Measurements from ENCODE around the gene ZNF408. TPM values are rescaled to one million over a fixed set of nuclear protein-coding genes. Genes with fewer than 3 reads are reported as not detected.

Gene ZNF408
- total RNA-seq, 1 donor from 2014 or later, result 8.2 TPM

GRCh38 chr11:46661836-46662235 lies 39.0 kb upstream of the ZNF408 start:
- Histone ChIP-seq H3K4me3 (ENCODE audit: low read depth, low read length) (no peak overlapping the region), H3K27me3 (ENCODE audit: control insufficient read depth, insufficient read depth, low read length) (no peaks in the 10 kb centered on the region), H3K36me3 (ENCODE audit: control insufficient read depth, insufficient read depth, low read length) (peaks cover 14% of the 10 kb centered on the region)
- no peak for TF ChIP-seq CTCF (IDR thresholded peaks at IDR 0.05; ENCODE audit: insufficient read depth, low read length, severe bottlenecking)
- DNase-seq (ENCODE audit: low read depth) (no peak), FAIRE-seq (no peak)

GRCh38 chr11:46662366-46662765 lies 38.5 kb upstream of the ZNF408 start:
- no peak overlapping the region for H3K4me3 ChIP-seq (ENCODE audit: low read depth, low read length)
- FAIRE-seq (no peak), DNase-seq (ENCODE audit: low read depth) (no peak)
- no peaks in the 10 kb centered on the region for H3K27me3 ChIP-seq (ENCODE audit: control insufficient read depth, insufficient read depth, low read length)
- no peak for TF ChIP-seq CTCF (IDR thresholded peaks at IDR 0.05; ENCODE audit: insufficient read depth, low read length, severe bottlenecking)
- peaks cover 15% of the 10 kb centered on the region for H3K36me3 ChIP-seq (ENCODE audit: control insufficient read depth, insufficient read depth, low read length)

GRCh38 chr11:46663277-46663940 lies 37.4 kb upstream of the ZNF408 start:
- DNase-seq (ENCODE audit: low read depth), result no peak
- FAIRE-seq, result no peak
- no peaks in the 10 kb centered on the region for H3K27me3 ChIP-seq (ENCODE audit: control insufficient read depth, insufficient read depth, low read length)
- peaks cover 18% of the 10 kb centered on the region for H3K36me3 ChIP-seq (ENCODE audit: control insufficient read depth, insufficient read depth, low read length)
- TF ChIP-seq CTCF (IDR thresholded peaks at IDR 0.05; ENCODE audit: insufficient read depth, low read length, severe bottlenecking), result no peak
- H3K4me3 ChIP-seq (ENCODE audit: low read depth, low read length), result no peak overlapping the region

GRCh38 chr11:46664612-46665011 lies 36.2 kb upstream of the ZNF408 start:
- H3K27me3 ChIP-seq (ENCODE audit: control insufficient read depth, insufficient read depth, low read length), result no peaks in the 10 kb centered on the region
- H3K36me3 ChIP-seq (ENCODE audit: control insufficient read depth, insufficient read depth, low read length), result peaks cover 23% of the 10 kb centered on the region
- H3K4me3 ChIP-seq (ENCODE audit: low read depth, low read length), result no peak overlapping the region
- no peak for TF ChIP-seq CTCF (IDR thresholded peaks at IDR 0.05; ENCODE audit: insufficient read depth, low read length, severe bottlenecking)
- no peak for FAIRE-seq
- no peak for DNase-seq (ENCODE audit: low read depth)

GRCh38 chr11:46665356-46665755 lies 35.5 kb upstream of the ZNF408 start:
- no peak overlapping the region for H3K4me3 ChIP-seq (ENCODE audit: low read depth, low read length)
- no peak for FAIRE-seq
- H3K36me3 ChIP-seq (ENCODE audit: control insufficient read depth, insufficient read depth, low read length), result peaks cover 20% of the 10 kb centered on the region
- TF ChIP-seq CTCF (IDR thresholded peaks at IDR 0.05; ENCODE audit: insufficient read depth, low read length, severe bottlenecking), result no peak
- DNase-seq (ENCODE audit: low read depth), result no peak
- no peaks in the 10 kb centered on the region for H3K27me3 ChIP-seq (ENCODE audit: control insufficient read depth, insufficient read depth, low read length)

GRCh38 chr11:46666516-46666915 lies 34.3 kb upstream of the ZNF408 start:
- no peak for TF ChIP-seq CTCF (IDR thresholded peaks at IDR 0.05; ENCODE audit: insufficient read depth, low read length, severe bottlenecking)
- H3K4me3 ChIP-seq (ENCODE audit: low read depth, low read length), result no peak overlapping the region
- H3K27me3 ChIP-seq (ENCODE audit: control insufficient read depth, insufficient read depth, low read length), result no peaks in the 10 kb centered on the region
- no peak for DNase-seq (ENCODE audit: low read depth)
- peaks cover 22% of the 10 kb centered on the region for H3K36me3 ChIP-seq (ENCODE audit: control insufficient read depth, insufficient read depth, low read length)
- no peak for FAIRE-seq

Data from bronchial epithelial cell (primary cell).